Astrocyte of the cerebellum (primary cell): Measurements from ENCODE around the gene OR2A42.
"Not testable (repeated sequence)": the region's sequence is repeated elsewhere in the genome, so short reads cannot be mapped to it uniquely, and the experiment has no call there.

Experiments used
- DNase-seq: peaks from one replicate; pipeline ENCODE4 v3.0.0-alpha.2; 2011; ENCODE audit warnings: low read depth
- H3K4me3 ChIP-seq: 2 replicates; pipeline ENCODE4 v1.5.1; 2011; ENCODE audit warnings: mild to moderate bottlenecking, low read depth, low read length, moderate library complexity
- CTCF ChIP-seq: IDR thresholded peaks from 2 replicates; pipeline ENCODE4 v1.5.1; 2012; ENCODE audit warnings: low read length, low read depth, moderate library complexity, mild to moderate bottlenecking; ENCODE audit errors: missing control alignments
- in situ Hi-C: cut with HindIII; loops from 2 replicates; pipeline ENCODE4 v1.10.0; 2017; ENCODE audit warnings: low sequenced_read_pairs

OR2A42 gene

GRCh38 chr7:144239365-144239764 is at the start of gene OR2A42:
Gene OR2A42, minus strand, starts transcription at chr7:144239605. Its CDS starts 6,762 bp downstream, at chr7:144232843.
- in situ Hi-C loops, DNase-seq, H3K4me3 ChIP-seq: not testable (repeated sequence)

- H3K4me3 ChIP-seq, DNase-seq, in situ Hi-C loops: not testable (repeated sequence)
These were observed 47.9 kb upstream of the OR2A42 start for GRCh38 chr7:144287171-144287784.

- DNase-seq, H3K4me3 ChIP-seq, in situ Hi-C loops: not testable (repeated sequence)
These were observed 44.3 kb upstream of the OR2A42 start for GRCh38 chr7:144283716-144284115.

GRCh38 chr7:144282490-144282889 is 43.1 kb upstream of the OR2A42 start:
- DNase-seq, in situ Hi-C loops, H3K4me3 ChIP-seq: not testable (repeated sequence)

GRCh38 chr7:144281981-144282380 is 42.6 kb upstream of the OR2A42 start:
- H3K4me3 ChIP-seq, DNase-seq, in situ Hi-C loops: not testable (repeated sequence)

GRCh38 chr7:144280010-144280409 is 40.6 kb upstream of the OR2A42 start:
- in situ Hi-C loops: not testable (repeated sequence)

GRCh38 chr7:144275281-144275680 is 35.9 kb upstream of the OR2A42 start:
- in situ Hi-C loops, DNase-seq, H3K4me3 ChIP-seq: not testable (repeated sequence)

More at GRCh38 chr7:144280010-144280409, 40.6 kb upstream of the OR2A42 start:
- DNase-seq, H3K4me3 ChIP-seq: not testable (repeated sequence)

GRCh38 chr7:144269188-144269587 is 29.8 kb upstream of the OR2A42 start, which contains the start of gene CTAGE8:
Gene CTAGE8, minus strand, starts transcription at chr7:144269288. Its CDS starts 38 bp downstream, at chr7:144269250.
- DNase-seq, in situ Hi-C loops, H3K4me3 ChIP-seq: not testable (repeated sequence)

- H3K4me3 ChIP-seq, DNase-seq, in situ Hi-C loops: not testable (repeated sequence)
These were observed 25.3 kb upstream of the OR2A42 start, which contains the start of gene OR2A7 for GRCh38 chr7:144264692-144265091. Gene OR2A7, minus strand, starts transcription at chr7:144264792. Its CDS starts 5,164 bp downstream, at chr7:144259628.

GRCh38 chr7:144262128-144262527 is 22.7 kb upstream of the OR2A42 start:
- H3K4me3 ChIP-seq, DNase-seq, in situ Hi-C loops: not testable (repeated sequence)

GRCh38 chr7:144259067-144259466 is 19.7 kb upstream of the OR2A42 start:
- DNase-seq, H3K4me3 ChIP-seq, in situ Hi-C loops: not testable (repeated sequence)

- no peak for DNase-seq
- in situ Hi-C loops: no loop called here
- no peak overlapping the region for H3K4me3 ChIP-seq
- TF ChIP-seq CTCF: no peak
These were observed 16.7 kb upstream of the OR2A42 start for GRCh38 chr7:144256112-144256511.

- no peak overlapping the region for H3K4me3 ChIP-seq
- in situ Hi-C loops: no loop called here
- DNase-seq: no peak
- TF ChIP-seq CTCF: no peak
These were observed 16.1 kb upstream of the OR2A42 start for GRCh38 chr7:144255471-144255897.

GRCh38 chr7:144252307-144252706 is 12.9 kb upstream of the OR2A42 start:
- H3K4me3 ChIP-seq, in situ Hi-C loops, DNase-seq: not testable (repeated sequence)

- DNase-seq, in situ Hi-C loops, H3K4me3 ChIP-seq: not testable (repeated sequence)
These were observed 8.4 kb upstream of the OR2A42 start for GRCh38 chr7:144247674-144248330.
